HG02973 (cell line): ENCODE measurements around the gene WFIKKN1.
A peak's percentile ranks its signal among the peaks of the same experiment; 100 is the strongest.

Source experiments
- ATAC-seq: cut with Tn5 transposase; IDR thresholded peaks from one replicate; pipeline ENCODE4 v1.9.1; 2021; ENCODE audit warnings: moderate library complexity; ENCODE audit not compliant: unreplicated experiment

Gene WFIKKN1

GRCh38 chr16:630815-631405 lies at the start of gene WFIKKN1:
TSS of gene WFIKKN1 (plus strand) at chr16:630985. CDS start at chr16:631254, 269 bp downstream.
- ATAC-seq: no peak

- ATAC-seq: no peak
These were observed 48.6 kb upstream of the WFIKKN1 start for GRCh38 chr16:582218-582613.

GRCh38 chr16:582614-583331 lies 48.0 kb upstream of the WFIKKN1 start:
- ATAC-seq: no peak

- ATAC-seq: no peak
These were observed 47.3 kb upstream of the WFIKKN1 start for GRCh38 chr16:583470-583814.

- no peak for ATAC-seq
These were observed 46.8 kb upstream of the WFIKKN1 start for GRCh38 chr16:583815-584591.

GRCh38 chr16:585351-585750 lies 45.4 kb upstream of the WFIKKN1 start:
- ATAC-seq: no peak

- no peak for ATAC-seq
These were observed 44.6 kb upstream of the WFIKKN1 start for GRCh38 chr16:586047-586644.

GRCh38 chr16:586645-587590 lies 43.9 kb upstream of the WFIKKN1 start:
- ATAC-seq: no peak

- ATAC-seq: no peak
These were observed 42.2 kb upstream of the WFIKKN1 start for GRCh38 chr16:588639-588888.

- ATAC-seq: peak; percentile 60
These were observed 41.7 kb upstream of the WFIKKN1 start for GRCh38 chr16:588889-589657.

- peak; percentile 71 for ATAC-seq
These were observed 41.1 kb upstream of the WFIKKN1 start, which contains the start of gene RAB40C for GRCh38 chr16:589658-590187. TSS of gene RAB40C (plus strand) at chr16:590066. CDS start at chr16:590292, 226 bp downstream.

GRCh38 chr16:590188-590814 lies 40.5 kb upstream of the WFIKKN1 start:
- no peak for ATAC-seq

GRCh38 chr16:590815-591200 lies 40.0 kb upstream of the WFIKKN1 start:
- no peak for ATAC-seq

- ATAC-seq: no peak
These were observed 39.6 kb upstream of the WFIKKN1 start for GRCh38 chr16:591231-591630.

- ATAC-seq: no peak
These were observed 38.8 kb upstream of the WFIKKN1 start for GRCh38 chr16:591892-592517.

- no peak for ATAC-seq
These were observed 38.1 kb upstream of the WFIKKN1 start for GRCh38 chr16:592518-593306.

- ATAC-seq: no peak
These were observed 37.4 kb upstream of the WFIKKN1 start for GRCh38 chr16:593406-593805.

- ATAC-seq: no peak
These were observed 37.0 kb upstream of the WFIKKN1 start for GRCh38 chr16:593807-594206.
